NCI-H1105 (cell line): Measurements from ENCODE around the gene BEND6.

ENCODE experiments used
- DNase-seq: peaks from one replicate; lab custom pipeline; 2025; lab: John Stamatoyannopoulos, UW

BEND6 gene

GRCh38 chr6:56940977-56941376 lies 13.9 kb upstream of the BEND6 start:
- no peak for DNase-seq

DNA sequence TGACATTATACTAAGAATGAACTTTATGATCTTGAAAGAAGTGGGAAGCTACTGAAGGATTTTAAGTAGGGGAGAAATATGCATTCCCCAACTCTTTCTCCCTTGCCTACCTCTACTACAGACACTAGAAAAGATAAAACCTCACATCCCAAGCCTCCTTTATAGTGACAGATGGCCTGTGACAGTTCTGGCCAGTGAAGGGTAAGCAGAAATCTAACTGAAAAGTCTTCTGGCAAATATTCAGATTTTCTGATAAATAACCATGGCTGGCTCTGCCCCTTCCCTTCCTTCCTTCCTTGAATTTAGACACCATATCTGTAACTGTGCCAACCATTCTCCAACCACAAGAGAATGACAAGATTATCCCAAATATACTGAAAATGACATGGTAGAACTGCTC lies 10.2 kb upstream of the BEND6 start:
- DNase-seq, result no peak

- DNase-seq, result no peak
These were observed 8.5 kb upstream of the BEND6 start for GRCh38 chr6:56946368-56946767.

GRCh38 chr6:56947924-56948323 lies 7.0 kb upstream of the BEND6 start:
- no peak for DNase-seq

GRCh38 chr6:56949265-56949664 lies 5.6 kb upstream of the BEND6 start:
- DNase-seq, result no peak

- no peak for DNase-seq
These were observed 4.9 kb upstream of the BEND6 start for GRCh38 chr6:56949925-56950495.

- DNase-seq, result no peak
These were observed 3.7 kb upstream of the BEND6 start for GRCh38 chr6:56951049-56951831.

DNA sequence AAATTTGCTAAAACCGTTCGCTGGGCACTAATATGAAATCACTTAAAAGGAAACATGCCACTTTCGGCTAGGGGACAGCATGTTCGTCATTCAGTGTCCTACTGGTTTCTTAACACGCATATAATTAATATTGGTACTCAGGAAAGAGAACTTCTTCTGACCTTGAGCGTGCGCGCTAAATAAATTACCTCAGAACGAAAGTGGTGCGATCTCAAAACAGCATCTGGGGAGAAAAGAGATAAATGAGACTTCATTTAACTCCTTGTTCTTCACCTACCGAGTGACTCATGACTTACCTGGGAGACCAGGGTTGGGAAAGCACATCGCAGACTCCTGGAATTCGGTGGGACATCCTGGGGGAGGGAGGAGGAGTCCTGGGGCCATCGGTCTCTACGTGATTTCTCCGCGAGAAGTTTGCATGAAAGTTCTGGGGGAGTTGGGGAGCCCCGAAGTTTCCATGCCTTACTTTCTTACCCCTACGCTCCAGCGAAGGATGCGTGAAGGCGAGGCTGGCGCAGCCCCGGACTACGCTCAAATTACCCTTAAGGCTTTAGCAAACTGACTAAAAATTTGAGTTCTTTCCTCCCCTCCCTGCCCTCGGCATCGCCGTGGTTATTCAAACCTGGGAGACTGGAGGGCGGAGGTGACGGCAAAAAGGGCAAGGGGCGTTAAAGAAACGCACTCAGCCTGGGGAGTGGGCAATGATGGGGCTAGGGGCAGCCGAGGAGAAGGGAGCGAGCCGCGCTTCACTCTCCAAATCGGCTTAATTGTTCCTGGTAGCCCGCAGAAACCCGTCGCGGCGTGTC lies 1.1 kb upstream of the BEND6 start:
- DNase-seq, result no peak

DNA sequence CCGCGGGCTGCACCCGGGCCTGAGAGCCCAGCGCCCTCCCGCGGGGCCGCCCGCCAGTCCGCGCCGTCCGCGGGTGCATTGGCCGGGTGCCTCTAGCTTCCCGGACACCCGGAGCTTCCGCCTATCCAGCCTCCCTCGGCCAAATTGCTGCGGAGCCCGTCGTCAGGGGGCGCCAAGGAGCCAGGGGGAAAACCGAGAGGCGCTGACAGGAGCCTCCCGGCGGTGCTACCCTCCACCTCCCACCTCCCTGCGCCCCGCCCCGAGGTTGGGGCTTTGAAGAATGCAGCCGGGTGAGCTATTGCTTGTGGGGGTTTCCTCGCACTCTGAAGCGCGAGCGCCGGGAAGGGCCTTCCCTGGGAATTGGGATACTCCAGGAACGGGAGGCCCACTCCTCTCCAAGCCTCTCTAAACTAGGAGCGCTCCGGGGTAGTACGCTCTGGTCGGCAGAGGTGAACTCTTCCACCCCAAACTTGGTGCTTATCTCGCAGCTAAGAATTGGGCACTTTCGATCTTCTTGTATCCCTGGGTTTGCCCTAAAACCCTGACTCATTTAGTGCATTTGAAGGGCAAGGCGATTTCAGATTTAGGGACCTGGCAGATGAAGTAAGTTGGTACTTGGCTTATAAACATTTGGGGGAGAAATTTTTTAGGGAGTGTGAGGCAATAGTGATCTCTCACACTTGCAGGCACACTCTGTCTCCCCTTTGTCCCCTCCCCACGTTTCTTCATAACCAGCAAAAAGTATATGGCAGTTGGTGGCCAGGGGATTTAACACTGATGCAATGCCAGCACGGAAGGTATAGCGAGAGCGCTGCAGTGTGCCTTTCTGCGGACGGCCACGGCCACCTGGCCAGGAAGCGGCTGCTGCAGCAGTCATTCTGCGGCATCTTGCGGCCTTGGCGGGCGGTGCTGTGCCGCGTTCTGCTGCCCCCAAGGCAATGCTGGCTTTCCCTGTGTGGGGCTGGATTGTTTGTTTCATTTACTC lies 556 bp downstream of the BEND6 start:
- DNase-seq, result peak; percentile 80

DNA sequence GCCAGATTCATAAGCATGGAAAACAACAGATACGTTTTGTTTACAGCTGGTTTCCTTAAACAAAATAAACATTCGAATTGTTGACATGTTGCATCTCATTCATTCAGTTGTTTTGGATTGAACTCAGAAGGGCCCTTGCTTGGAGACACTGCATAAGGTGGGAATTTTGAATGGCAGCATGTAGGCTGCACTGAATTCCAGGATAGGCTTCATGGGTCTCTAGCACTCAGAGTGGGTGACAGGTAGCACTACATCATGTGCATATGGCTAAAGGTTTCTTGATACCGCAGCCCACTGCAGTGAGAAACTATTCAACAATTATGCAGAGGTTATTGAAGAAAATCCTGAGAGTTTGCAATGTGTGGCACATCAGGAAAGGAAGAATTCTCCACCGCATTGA lies 1.6 kb downstream of the BEND6 start:
- DNase-seq, result no peak

DNA sequence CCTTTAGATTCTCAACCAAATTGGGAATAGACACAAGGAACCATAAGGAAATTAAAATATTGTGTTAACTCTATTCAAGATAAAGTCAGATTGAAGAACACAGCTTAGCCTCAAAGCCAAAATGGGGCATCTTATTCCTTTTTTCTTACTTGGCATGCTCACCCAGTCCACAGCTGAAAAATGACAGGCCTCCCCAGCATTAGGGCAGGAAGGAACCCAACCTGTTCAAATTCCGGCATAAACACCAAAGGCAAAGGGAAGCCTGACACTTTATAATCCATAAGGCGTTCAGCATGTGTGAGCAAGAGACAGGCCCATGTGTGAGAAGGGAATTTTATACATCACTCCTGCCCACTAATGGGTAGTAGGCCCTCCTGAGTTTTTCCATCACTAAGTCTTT lies 2.9 kb downstream of the BEND6 start:
- DNase-seq, result no peak

DNA sequence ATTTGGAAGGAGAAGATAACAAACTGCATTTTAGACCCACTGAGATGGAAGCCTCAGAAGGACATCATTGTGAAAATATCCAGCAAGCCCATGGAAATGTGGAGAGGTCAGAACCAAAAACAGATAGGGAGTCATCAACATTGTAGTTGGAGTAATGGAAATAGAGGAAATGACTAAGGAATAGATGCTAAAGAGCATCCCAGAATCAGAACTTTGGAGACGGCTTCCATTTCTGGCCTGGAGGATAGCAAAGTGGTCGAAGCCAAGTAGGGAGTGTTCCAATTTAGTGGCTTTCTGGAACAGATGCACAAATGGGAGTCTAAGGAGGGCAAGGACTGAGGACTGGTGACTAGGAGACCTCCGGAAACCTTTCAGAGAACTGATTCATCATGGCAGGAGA lies 3.6 kb downstream of the BEND6 start:
- DNase-seq, result no peak

DNA sequence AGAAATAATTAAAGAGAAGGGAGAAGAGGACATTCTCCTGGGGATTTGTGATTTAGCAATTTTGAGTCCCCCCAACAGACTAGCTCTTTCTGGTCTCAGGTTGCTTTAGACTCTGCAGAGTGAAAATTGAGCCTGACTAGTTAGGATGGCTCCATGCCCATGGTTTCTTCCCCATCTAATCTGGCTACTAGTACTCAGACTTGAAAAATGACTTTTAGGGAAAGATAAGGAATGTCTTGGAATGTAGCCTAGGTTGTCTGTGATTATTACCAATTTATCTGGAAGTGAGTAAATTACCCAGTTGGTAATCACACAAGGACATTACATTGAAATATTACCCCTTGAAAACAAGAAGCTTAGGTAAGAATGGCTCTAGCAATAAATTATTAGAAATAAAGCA lies 4.2 kb downstream of the BEND6 start:
- no peak for DNase-seq

DNA sequence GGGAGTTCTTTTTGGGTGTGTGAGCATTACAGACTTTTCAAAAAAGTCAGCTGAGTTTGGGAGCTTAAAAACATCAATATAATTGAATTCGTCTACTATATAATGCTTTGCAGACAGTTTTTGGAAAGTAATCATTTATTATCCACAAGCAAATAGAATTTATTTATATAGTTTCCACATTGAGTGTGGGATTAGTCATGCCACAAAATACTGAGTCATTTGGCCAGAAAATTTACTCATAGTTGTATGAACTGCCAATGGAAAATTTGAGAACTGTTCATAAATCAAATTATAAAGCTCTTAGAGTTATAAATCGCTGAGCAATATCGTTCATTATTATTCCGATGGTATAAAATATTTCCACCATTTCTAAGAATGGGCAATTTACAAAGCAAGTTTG lies 5.0 kb downstream of the BEND6 start:
- DNase-seq, result no peak

DNA sequence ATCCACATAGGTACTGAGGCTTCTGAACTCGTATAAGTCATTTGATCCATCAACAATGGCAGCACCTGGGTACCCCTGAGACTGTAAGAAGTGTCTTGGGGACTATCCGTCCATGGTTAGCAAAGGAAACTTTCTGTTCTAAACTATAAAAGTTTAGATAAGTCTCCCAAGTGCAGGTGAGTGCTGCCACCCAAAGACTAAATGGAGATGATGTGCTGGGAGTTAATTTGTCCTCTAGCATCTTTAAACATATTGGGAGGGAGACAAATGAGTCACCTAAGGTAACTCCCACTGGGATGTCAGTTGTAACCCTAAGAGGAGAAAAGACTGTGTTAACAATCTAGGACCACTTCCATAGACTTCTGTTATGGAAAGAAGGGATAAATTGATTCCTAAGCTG lies 6.2 kb downstream of the BEND6 start:
- DNase-seq, result no peak

GRCh38 chr6:56962441-56962840 lies 7.5 kb downstream of the BEND6 start:
- no peak for DNase-seq

- DNase-seq, result no peak
These were observed 8.1 kb downstream of the BEND6 start for GRCh38 chr6:56963043-56963442.

- no peak for DNase-seq
These were observed 8.9 kb downstream of the BEND6 start for GRCh38 chr6:56963793-56964192.

- no peak for DNase-seq
These were observed 10.2 kb downstream of the BEND6 start for GRCh38 chr6:56965126-56965525.

DNA sequence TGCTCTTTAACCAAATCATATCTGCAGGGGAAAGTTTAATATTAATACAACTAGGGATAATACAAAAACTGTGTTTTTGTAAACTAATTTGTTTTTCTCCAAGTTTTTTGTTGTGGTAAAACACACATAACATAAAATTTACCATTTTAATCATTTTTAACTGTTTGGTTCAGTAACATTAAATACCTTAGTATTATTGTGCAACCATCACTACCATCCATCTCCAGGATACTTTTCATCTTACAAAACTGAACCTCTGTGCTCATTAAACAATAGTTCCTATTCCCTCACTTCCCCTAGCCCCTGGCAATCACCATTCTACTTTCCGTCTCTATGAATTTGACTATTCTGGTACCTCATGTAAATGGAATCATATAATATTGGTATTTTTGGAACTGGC lies 15.9 kb downstream of the BEND6 start:
- no peak for DNase-seq

DNA sequence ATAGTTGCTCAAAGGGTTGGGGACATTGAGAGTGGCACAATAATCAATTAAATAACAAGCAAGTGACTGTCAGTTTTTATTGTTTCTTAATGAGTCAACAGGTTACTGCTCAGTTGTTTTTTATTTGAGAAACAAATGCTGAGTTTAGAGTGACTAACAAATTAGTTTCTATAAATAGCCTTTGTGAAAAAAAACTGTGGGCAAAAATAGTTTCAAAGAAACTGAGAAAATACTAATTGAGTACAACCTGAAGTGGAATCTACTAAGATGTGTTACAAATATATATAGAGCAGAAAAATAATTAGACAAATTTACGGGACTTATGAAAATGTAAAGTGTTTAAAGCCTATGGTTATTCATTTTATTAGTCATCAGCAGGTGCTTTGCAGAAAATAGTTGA lies 22.3 kb downstream of the BEND6 start:
- DNase-seq, result no peak

DNA sequence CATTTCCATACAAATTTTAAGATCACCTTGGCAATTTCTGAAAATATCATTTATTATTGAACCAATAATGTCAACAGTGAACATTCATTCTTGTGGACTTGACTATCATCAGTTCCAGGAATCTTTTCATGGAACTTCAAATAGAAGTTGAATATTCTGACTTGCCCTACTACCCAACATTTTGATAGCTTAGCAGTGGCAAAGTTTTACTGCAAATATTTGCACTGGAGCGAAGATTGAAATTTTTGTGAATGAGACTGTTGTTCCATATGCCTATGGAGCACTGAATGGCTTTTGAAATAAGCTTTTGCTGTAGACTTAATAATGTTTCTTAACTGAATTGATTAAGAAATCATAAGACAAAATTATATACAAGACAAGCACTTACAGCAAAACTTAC lies 23.6 kb downstream of the BEND6 start:
- no peak for DNase-seq
